IMR-90 (cell line): ENCODE results near the gene PPFIBP2. TPM values are rescaled to one million over a fixed set of nuclear protein-coding genes. Genes with fewer than 3 reads are reported as not detected.

ENCODE experiments used
- ATAC-seq: fragments of 200-7000 bp; cut with Tn5 transposase; 2 replicates; pipeline ENCODE4 v1.9.1; 2020; ENCODE audit warnings: low read depth, mild to moderate bottlenecking, moderate library complexity
- BruUV-seq: library from RNA; stranded (reverse); fragments of 400-500 nt; replicated peaks from 2 replicates; lab custom pipeline; 2021; lab: Mats Ljungman, UMichigan
- CTCF ChIA-PET: fragments of 300-600 bp; formaldehyde crosslinking; extraction: SDS; loops from one replicate; lab custom pipeline; 2021; ENCODE audit warnings: antibody characterized with exemption; lab: Yijun Ruan, JAX
- POLR2A ChIA-PET: fragments of 300-600 bp; sonication (Branson Sonifier 250); formaldehyde crosslinking; loops from one replicate; lab custom pipeline; 2022; ENCODE audit warnings: antibody characterized with exemption; ENCODE audit not compliant: unreplicated experiment; lab: Charles Lee
- DNase-seq: peaks from one replicate; pipeline ENCODE4 v3.0.0; 2013
- H2AFZ ChIP-seq: replicated peaks from 2 replicates; pipeline ENCODE3; 2013; ENCODE audit warnings: low read length, mild to moderate bottlenecking; ENCODE audit not compliant: poor library complexity
- H2AK5ac ChIP-seq: 2 replicates; pipeline ENCODE4 v1.6.1; 2013; ENCODE audit warnings: low read depth, low read length, inconsistent platforms
- H2AK9ac ChIP-seq: replicated peaks from 2 replicates; pipeline ENCODE3; 2013; ENCODE audit warnings: mild to moderate bottlenecking, low read depth, low read length, moderate library complexity; ENCODE audit not compliant: poor library complexity
- H2BK120ac ChIP-seq: 2 replicates; pipeline ENCODE4 v1.6.1; 2013; ENCODE audit warnings: low read depth, low read length, inconsistent platforms
- H2BK15ac ChIP-seq: 3 replicates; pipeline ENCODE4 v1.6.1; 2013; ENCODE audit warnings: low read depth, low read length, inconsistent platforms
- H2BK20ac ChIP-seq: 2 replicates; pipeline ENCODE4 v1.6.1; 2013; ENCODE audit warnings: low read depth, mild to moderate bottlenecking, inconsistent platforms, low read length, moderate library complexity
- H2BK5ac ChIP-seq: 2 replicates; pipeline ENCODE4 v1.6.1; 2013; ENCODE audit warnings: mild to moderate bottlenecking, low read depth, low read length, inconsistent platforms; ENCODE audit not compliant: poor library complexity, severe bottlenecking
- H3K14ac ChIP-seq: replicated peaks from 2 replicates; pipeline ENCODE4 v1.6.1; 2013; ENCODE audit warnings: low read depth, low read length, inconsistent platforms
- H3K18ac ChIP-seq: 2 replicates; pipeline ENCODE4 v1.6.1; 2013; ENCODE audit warnings: low read depth, low read length, control low read depth
- H3K23ac ChIP-seq: 2 replicates; pipeline ENCODE4 v1.6.1; 2013; ENCODE audit warnings: low read depth, low read length, inconsistent platforms
- H3K27ac ChIP-seq: 2 replicates; pipeline ENCODE4 v1.5.1; 2013; ENCODE audit warnings: mild to moderate bottlenecking, control low read depth, low read length; ENCODE audit not compliant: insufficient read depth
- H3K27me3 ChIP-seq: 2 replicates; pipeline ENCODE4 v1.6.1; 2013; ENCODE audit warnings: low read length; ENCODE audit not compliant: control insufficient read depth, insufficient read depth
- H3K36me3 ChIP-seq: 2 replicates; pipeline ENCODE4 v1.6.1; 2013; ENCODE audit warnings: low read length, mixed read lengths; ENCODE audit not compliant: control insufficient read depth, insufficient read depth
- H3K4ac ChIP-seq: 2 replicates; pipeline ENCODE4 v1.6.1; 2013; ENCODE audit warnings: low read depth, low read length, inconsistent platforms
- H3K4me1 ChIP-seq: 2 replicates; pipeline ENCODE4 v1.6.1; 2013; ENCODE audit warnings: low read length, mixed read lengths; ENCODE audit not compliant: control insufficient read depth, insufficient read depth
- H3K4me2 ChIP-seq: 2 replicates; pipeline ENCODE4 v1.6.1; 2013; ENCODE audit warnings: low read depth, mild to moderate bottlenecking, control low read depth, low read length, moderate library complexity
- H3K4me3 ChIP-seq: 2 replicates; pipeline ENCODE4 v1.5.1; 2013; ENCODE audit warnings: low read depth, mild to moderate bottlenecking, control low read depth, low read length, moderate library complexity; ENCODE audit not compliant: insufficient read depth
- H3K56ac ChIP-seq: 2 replicates; pipeline ENCODE4 v1.6.1; 2013; ENCODE audit warnings: low read length, inconsistent platforms; ENCODE audit not compliant: insufficient read depth; ENCODE audit errors: extremely low read depth
- H3K79me1 ChIP-seq, 2 experiments: 2 replicates each; pipeline ENCODE4 v1.6.1; 2013; ENCODE audit warnings: low read length in 2 of 2, inconsistent platforms in 1 of 2, low read depth in 1 of 2
- H3K9ac ChIP-seq: 2 replicates; pipeline ENCODE4 v1.6.1; 2013; ENCODE audit warnings: low read depth, low read length, control low read depth
- H3K9me1 ChIP-seq: 2 replicates; pipeline ENCODE4 v1.6.1; 2013; ENCODE audit warnings: low read length, inconsistent platforms; ENCODE audit not compliant: insufficient read depth
- H3K9me3 ChIP-seq: 2 replicates; pipeline ENCODE4 v1.6.1; 2013; ENCODE audit warnings: low read length; ENCODE audit not compliant: control insufficient read depth, insufficient read depth
- H4K20me1 ChIP-seq: 2 replicates; pipeline ENCODE4 v1.6.1; 2013; ENCODE audit warnings: low read length, inconsistent platforms; ENCODE audit not compliant: insufficient read depth
- H4K5ac ChIP-seq: 2 replicates; pipeline ENCODE4 v1.6.1; 2013; ENCODE audit warnings: mild to moderate bottlenecking, low read depth, low read length, control low read depth
- H4K8ac ChIP-seq, 2 experiments: 2 replicates each; pipeline ENCODE4 v1.6.1; 2013; ENCODE audit warnings: low read depth in 2 of 2, low read length in 2 of 2, control low read depth in 1 of 2, inconsistent platforms in 1 of 2
- H4K91ac ChIP-seq: 2 replicates; pipeline ENCODE4 v1.6.1; 2013; ENCODE audit warnings: low read depth, low read length, inconsistent platforms; ENCODE audit not compliant: insufficient read depth
- BHLHE40 ChIP-seq: fragments of 150-350 bp; IDR thresholded peaks from 2 replicates; pipeline ENCODE4 v1.6.1; 2016; ENCODE audit warnings: mild to moderate bottlenecking, low read depth, low read length
- CHD1 ChIP-seq: IDR thresholded peaks from 2 replicates; pipeline ENCODE4 v1.6.1; 2012; ENCODE audit warnings: low read depth, low read length, improper control_type of control experiment
- ELK1 ChIP-seq: fragments of 150-350 bp; IDR thresholded peaks from 2 replicates; pipeline ENCODE4 v1.6.1; 2016; ENCODE audit warnings: low read depth, mild to moderate bottlenecking, low read length, moderate library complexity, borderline replicate concordance
- MAFK ChIP-seq: IDR thresholded peaks from 2 replicates; pipeline ENCODE4 v1.6.1; 2012; ENCODE audit warnings: low read depth, low read length, improper control_type of control experiment
- MAZ ChIP-seq: IDR thresholded peaks from 2 replicates; pipeline ENCODE4 v1.6.1; 2012; ENCODE audit warnings: low read depth, mild to moderate bottlenecking, low read length, improper control_type of control experiment, moderate library complexity, borderline replicate concordance
- MXI1 ChIP-seq: IDR thresholded peaks from 2 replicates; pipeline ENCODE4 v1.6.1; 2012; ENCODE audit warnings: low read depth, mild to moderate bottlenecking, low read length, moderate library complexity, borderline replicate concordance
- RAD21 ChIP-seq: IDR thresholded peaks from 2 replicates; pipeline ENCODE4 v1.6.1; 2012; ENCODE audit warnings: low read length, improper control_type of control experiment
- RCOR1 ChIP-seq: IDR thresholded peaks from 2 replicates; pipeline ENCODE4 v1.6.1; 2012; ENCODE audit warnings: mild to moderate bottlenecking, low read length, improper control_type of control experiment; ENCODE audit not compliant: insufficient replicate concordance
- RFX5 ChIP-seq: IDR thresholded peaks from 2 replicates; pipeline ENCODE4 v1.8.0; 2012; ENCODE audit warnings: low read depth, mild to moderate bottlenecking, low read length, moderate library complexity
- SMC3 ChIP-seq: fragments of 150-350 bp; IDR thresholded peaks from 2 replicates; pipeline ENCODE4 v1.6.1; 2016; ENCODE audit warnings: low read depth, mild to moderate bottlenecking, antibody characterized with exemption, low read length, moderate library complexity
- USF2 ChIP-seq: fragments of 150-350 bp; IDR thresholded peaks from 2 replicates; pipeline ENCODE4 v1.6.1; 2017; ENCODE audit warnings: mild to moderate bottlenecking, antibody characterized with exemption, low read length, low read depth
- WGBS, 2 experiments: methylation state at CpG; one replicate each; pipeline versions ENCODE4 v1.1.5 to v1.1.7; 2013; ENCODE audit warnings: missing lambda C conversion rate in 2 of 2; ENCODE audit not compliant: insufficient read length in 1 of 2; ENCODE audit errors: extremely low coverage in 2 of 2; 5-methylcytosine and 5-hydroxymethylcytosine counted together
- dilution Hi-C: fragments of 300-500 bp; cut with HindIII; formaldehyde crosslinking; loops from one replicate; pipeline ENCODE4 v1.14.3; 2018; ENCODE audit warnings: low sequenced_read_pairs; ENCODE audit not compliant: unreplicated experiment
- in situ Hi-C: fragments of 300-500 bp; cut with MboI; formaldehyde crosslinking; loops from 3 replicates; pipeline ENCODE4 v1.14.3; 2019; ENCODE audit warnings: low sequenced_read_pairs, inconsistent platforms, mixed read lengths
- intact Hi-C: fragments of 100-400 bp; cut with micrococcal nuclease; formaldehyde crosslinking; loops from 2 replicates; pipeline ENCODE4 v1.10.0; 2022
- polyA plus RNA-seq, 3 experiments: library from polyadenylated mRNA; depleted of rRNA; stranded (reverse); fragments of >200 nt; gene quantifications; 2 replicates each; pipeline ENCODE4 v1.2.3, GENCODE V29; 2012; ENCODE audit warnings: low replicate concordance in 1 of 3
- total RNA-seq: library from RNA; depleted of rRNA; stranded (reverse); fragments of >200 nt; gene quantifications from 2 replicates; pipeline ENCODE4 v1.2.3, GENCODE V29; 2012

Gene PPFIBP2
- total and polyA plus RNA-seq, 2 of the 4 experiments (the other 2 are of a cell fraction): 6.0 to 11.8 TPM

- ATAC-seq (no peak), DNase-seq (no peak)
- no peak overlapping the region for H4K8ac ChIP-seq
- no TSS peak for BruUV-seq
- H4K91ac ChIP-seq: no peak overlapping the region
- ChIA-PET CTCF (interaction anchor here (0.5 kb wide), 1 partner anchor 79 kb away, joined by 3 read pairs; no protein-coding TSS in a partner anchor), POLR2A (no interaction called here)
- no peak overlapping the region for H3K4me3 ChIP-seq
- H2AFZ ChIP-seq: no peak overlapping the region
- intact Hi-C loops (no loop called here), in situ Hi-C loops (no loop called here), dilution Hi-C loops (no loop called here)
- H2AK5ac ChIP-seq: no peak overlapping the region
- H3K36me3 ChIP-seq: no peaks in the 10 kb centered on the region
- H3K27me3 ChIP-seq: peaks cover 14% of the 10 kb centered on the region
- no peaks in the 10 kb centered on the region for H3K9me3 ChIP-seq
- H3K56ac ChIP-seq: no peak overlapping the region
- no peak overlapping the region for H2BK120ac ChIP-seq
- no peak overlapping the region for H2BK20ac ChIP-seq
- H3K23ac ChIP-seq: no peak overlapping the region
- WGBS, 2 experiments: no CpG with 5 or more reads among the region's 2 CpGs
- H2AK9ac ChIP-seq: no peak overlapping the region
- H3K18ac ChIP-seq: no peak overlapping the region
- no peaks in the 10 kb centered on the region for H3K4me1 ChIP-seq
- H2BK15ac ChIP-seq: no peak overlapping the region
- no peak overlapping the region for H3K14ac ChIP-seq
- H4K20me1 ChIP-seq: no peaks in the 10 kb centered on the region
- H3K9ac ChIP-seq: no peak overlapping the region
- H3K4ac ChIP-seq: no peak overlapping the region
- TF ChIP-seq RCOR1 (no peak), MAZ (no peak), USF2 (no peak), ELK1 (no peak), RAD21 (no peak), CHD1 (no peak), MXI1 (no peak), BHLHE40 (no peak), SMC3 (no peak), RFX5 (no peak), MAFK (no peak)
- no peak overlapping the region for H2BK5ac ChIP-seq
- no peak overlapping the region for H3K4me2 ChIP-seq
- no peaks in the 10 kb centered on the region; the same call in 1 of the 2 replicates for H3K9me1 ChIP-seq
- H3K79me1 ChIP-seq: no peaks in the 10 kb centered on the region
- H4K5ac ChIP-seq: no peak overlapping the region
- H3K27ac ChIP-seq: no peak overlapping the region
These were observed 7.2 kb downstream of the PPFIBP2 start for GRCh38 chr11:7520981-7521487.
